ENCODE measurements around the gene MPPED2. TPM values are rescaled to one million over a fixed set of nuclear protein-coding genes. Genes with fewer than 3 reads are reported as not detected.

Gene MPPED2
- polyA plus RNA-seq, 1 donor (not counting 4 experiments of a cell fraction or from before 2014, with no cell fraction given): not detected

- Histone ChIP-seq H3K27ac (ENCODE audit: control insufficient read depth, insufficient read depth, low read length) (no peak overlapping the region), H3K4me2 (ENCODE audit: control insufficient read depth, extremely low read depth, insufficient read depth, low read depth, low read length) (no peak overlapping the region), H4K20me1 (ENCODE audit: control insufficient read depth, extremely low read depth, insufficient read depth, low read length) (no peaks in the 10 kb centered on the region), H3K27me3 (ENCODE audit: control insufficient read depth, extremely low read depth, insufficient read depth, low read length) (no peaks in the 10 kb centered on the region), H3K79me2 (ENCODE audit: control insufficient read depth, insufficient read depth, low read length) (no peaks in the 10 kb centered on the region), H3K36me3 (ENCODE audit: control insufficient read depth in 2 of 2, extremely low read depth in 1 of 2, insufficient read depth in 2 of 2, low read length in 2 of 2) (no peaks in the 10 kb centered on the region), H3K9me3 (ENCODE audit: control insufficient read depth, low read depth, low read length) (no peaks in the 10 kb centered on the region), H3K9me1 (ENCODE audit: control insufficient read depth, extremely low read depth, insufficient read depth, low read length) (no peaks in the 10 kb centered on the region), H3K4me3 (ENCODE audit: control insufficient read depth in 2 of 3, extremely low read depth in 1 of 3, insufficient read depth in 2 of 3, low read depth in 1 of 3, low read length in 3 of 3) (no peak overlapping the region), H3K4me1 (ENCODE audit: control insufficient read depth, extremely low read depth, insufficient read depth, low read length) (no peaks in the 10 kb centered on the region), H2AFZ (ENCODE audit: control insufficient read depth, low read length) (no peak overlapping the region), H3K9ac (ENCODE audit: control insufficient read depth, extremely low read depth, insufficient read depth, low read length) (no peak overlapping the region)
- dilution Hi-C loops (cut with MboI; ENCODE audit: extremely low pct_ligation_motif_present, low sequenced_read_pairs): no loop called here
- DNase-seq (ENCODE audit: low read depth, low spot score) (no peak), FAIRE-seq (no peak)
- TF ChIP-seq EZH2 (IDR thresholded peaks at IDR 0.05; ENCODE audit: low read length): no peak
- no peak for TF ChIP-seq CTCF (optimal IDR thresholded peaks at IDR 0.05 in 1 of 3, IDR thresholded peaks at IDR 0.05 in 1 of 3, conservative IDR thresholded peaks at IDR 0.05 in 1 of 3; ENCODE audit: extremely low read depth in 1 of 3, insufficient read depth in 2 of 3, low read length in 3 of 3)
Observed at GRCh38 chr11:30497600-30497999, 88.6 kb downstream of the MPPED2 start.

- Histone ChIP-seq H3K4me3 (ENCODE audit: control insufficient read depth in 2 of 3, extremely low read depth in 1 of 3, insufficient read depth in 2 of 3, low read depth in 1 of 3, low read length in 3 of 3) (no peak overlapping the region), H3K9me3 (ENCODE audit: control insufficient read depth, low read depth, low read length) (no peaks in the 10 kb centered on the region), H3K4me2 (ENCODE audit: control insufficient read depth, extremely low read depth, insufficient read depth, low read depth, low read length) (no peak overlapping the region), H3K79me2 (ENCODE audit: control insufficient read depth, insufficient read depth, low read length) (no peaks in the 10 kb centered on the region), H4K20me1 (ENCODE audit: control insufficient read depth, extremely low read depth, insufficient read depth, low read length) (no peaks in the 10 kb centered on the region), H3K36me3 (ENCODE audit: control insufficient read depth in 2 of 2, extremely low read depth in 1 of 2, insufficient read depth in 2 of 2, low read length in 2 of 2) (no peaks in the 10 kb centered on the region), H3K27me3 (ENCODE audit: control insufficient read depth, extremely low read depth, insufficient read depth, low read length) (no peaks in the 10 kb centered on the region), H3K9ac (ENCODE audit: control insufficient read depth, extremely low read depth, insufficient read depth, low read length) (no peak overlapping the region), H3K27ac (ENCODE audit: control insufficient read depth, insufficient read depth, low read length) (no peak overlapping the region), H2AFZ (ENCODE audit: control insufficient read depth, low read length) (no peak overlapping the region), H3K4me1 (ENCODE audit: control insufficient read depth, extremely low read depth, insufficient read depth, low read length) (no peaks in the 10 kb centered on the region), H3K9me1 (ENCODE audit: control insufficient read depth, extremely low read depth, insufficient read depth, low read length) (no peaks in the 10 kb centered on the region)
- FAIRE-seq: no peak
- dilution Hi-C loops (cut with MboI; ENCODE audit: extremely low pct_ligation_motif_present, low sequenced_read_pairs): no loop called here
- DNase-seq (ENCODE audit: low read depth, low spot score): no peak
- TF ChIP-seq EZH2 (IDR thresholded peaks at IDR 0.05; ENCODE audit: low read length): no peak
- no peak for TF ChIP-seq CTCF (optimal IDR thresholded peaks at IDR 0.05 in 1 of 3, IDR thresholded peaks at IDR 0.05 in 1 of 3, conservative IDR thresholded peaks at IDR 0.05 in 1 of 3; ENCODE audit: extremely low read depth in 1 of 3, insufficient read depth in 2 of 3, low read length in 3 of 3)
Observed at GRCh38 chr11:30496935-30497334, 89.2 kb downstream of the MPPED2 start.

All from keratinocyte (primary cell).